Neuronal stem cell (in vitro differentiated cells): Measurements from ENCODE around the gene GINS2.

Experiments
- DNase-seq: peaks from one replicate; pipeline ENCODE4 v3.0.0-alpha.2; 2013; ENCODE audit warnings: low spot score
- H2AFZ ChIP-seq: one replicate; pipeline ENCODE4 v1.6.1; 2013; ENCODE audit warnings: mild to moderate bottlenecking, low read length, inconsistent platforms
- H2AK5ac ChIP-seq: 2 replicates; pipeline ENCODE4 v1.6.1; 2013; ENCODE audit warnings: low read depth, mild to moderate bottlenecking, inconsistent platforms, low read length, moderate library complexity, mixed read lengths
- H2BK120ac ChIP-seq: 2 replicates; pipeline ENCODE4 v1.6.1; 2013; ENCODE audit warnings: low read depth, mild to moderate bottlenecking, inconsistent platforms, low read length, moderate library complexity, mixed read lengths
- H2BK12ac ChIP-seq: one replicate; pipeline ENCODE4 v1.6.1; 2013; ENCODE audit warnings: low read length, inconsistent platforms
- H2BK15ac ChIP-seq: 2 replicates; pipeline ENCODE4 v1.6.1; 2013; ENCODE audit warnings: mild to moderate bottlenecking, low read length, inconsistent platforms, mixed read lengths
- H2BK5ac ChIP-seq: one replicate; pipeline ENCODE4 v1.6.1; 2013; ENCODE audit warnings: inconsistent platforms, mild to moderate bottlenecking, low read length, moderate library complexity
- H3K14ac ChIP-seq: one replicate; pipeline ENCODE4 v1.6.1; 2013; ENCODE audit warnings: low read length, inconsistent platforms
- H3K18ac ChIP-seq: 2 replicates; pipeline ENCODE4 v1.6.1; 2013; ENCODE audit warnings: low read length, inconsistent platforms
- H3K23ac ChIP-seq: 2 replicates; pipeline ENCODE4 v1.6.1; 2013; ENCODE audit warnings: low read depth, mild to moderate bottlenecking, mixed read lengths, low read length, inconsistent platforms; ENCODE audit not compliant: poor library complexity
- H3K27ac ChIP-seq: replicated peaks from 3 replicates; pipeline ENCODE4 v1.5.1; 2013; ENCODE audit warnings: low read length, inconsistent platforms
- H3K27me3 ChIP-seq, 3 experiments: 2 replicates each; pipeline ENCODE4 v1.6.1; 2013; ENCODE audit warnings: low read length in 3 of 3, mild to moderate bottlenecking in 2 of 3, inconsistent platforms in 1 of 3, low read depth in 1 of 3, mixed read lengths in 1 of 3, moderate library complexity in 1 of 3; ENCODE audit not compliant: control insufficient read depth in 3 of 3, insufficient read depth in 3 of 3
- H3K36me3 ChIP-seq, 2 donors: replicated peaks in 1 of 2; 2 replicates each; pipeline ENCODE4 v1.6.1; 2013; ENCODE audit warnings: low read length in 2 of 2; ENCODE audit not compliant: control insufficient read depth in 2 of 2, insufficient read depth in 2 of 2
- H3K4ac ChIP-seq: 2 replicates; pipeline ENCODE4 v1.6.1; 2013; ENCODE audit warnings: inconsistent platforms, mild to moderate bottlenecking, low read length, moderate library complexity
- H3K4me1 ChIP-seq, 2 donors: 1 replicate in 1 of 2; 2 replicates in 1 of 2; pipeline ENCODE4 v1.6.1; 2013; ENCODE audit warnings: low read length in 2 of 2, low read depth in 1 of 2; ENCODE audit not compliant: control insufficient read depth in 2 of 2, insufficient read depth in 1 of 2
- H3K4me2 ChIP-seq: one replicate; pipeline ENCODE4 v1.6.1; 2013; ENCODE audit warnings: mild to moderate bottlenecking, low read length, inconsistent platforms; ENCODE audit not compliant: insufficient read depth, poor library complexity, severe bottlenecking
- H3K4me3 ChIP-seq, 2 donors: 2 replicates each; pipeline ENCODE4 v1.5.1; 2013; ENCODE audit warnings: low read length in 2 of 2, mild to moderate bottlenecking in 2 of 2, inconsistent platforms in 1 of 2, moderate library complexity in 1 of 2
- H3K79me1 ChIP-seq: one replicate; pipeline ENCODE4 v1.6.1; 2013; ENCODE audit warnings: low read depth, mild to moderate bottlenecking, inconsistent platforms, low read length, moderate library complexity
- H3K9ac ChIP-seq: one replicate; pipeline ENCODE4 v1.6.1; 2013; ENCODE audit warnings: mild to moderate bottlenecking, low read depth, low read length, inconsistent platforms; ENCODE audit not compliant: poor library complexity
- H3K9me3 ChIP-seq, 2 donors: replicated peaks in 1 of 2; 2 replicates each; pipeline versions ENCODE3 to v1.6.1; 2013; ENCODE audit warnings: low read length in 2 of 2, mild to moderate bottlenecking in 2 of 2, inconsistent platforms in 1 of 2, low read depth in 1 of 2, mixed read lengths in 1 of 2, moderate library complexity in 1 of 2; ENCODE audit not compliant: control insufficient read depth in 2 of 2, insufficient read depth in 1 of 2
- H4K8ac ChIP-seq: one replicate; pipeline ENCODE4 v1.6.1; 2013; ENCODE audit warnings: low read depth, mild to moderate bottlenecking, inconsistent platforms, low read length, moderate library complexity
- H4K91ac ChIP-seq: one replicate; pipeline ENCODE4 v1.6.1; 2013; ENCODE audit warnings: low read length, low read depth, mild to moderate bottlenecking, inconsistent platforms; ENCODE audit not compliant: poor library complexity
- WGBS, 2 donors: extraction: QIAGEN DNeasy Blood & Tissue Kit; methylation state at CpG; one replicate each; pipeline ENCODE4 v1.1.7; 2013; ENCODE audit warnings: missing lambda C conversion rate in 2 of 2, mixed read lengths in 1 of 2; ENCODE audit not compliant: insufficient read length in 2 of 2, insufficient replicate concordance in 1 of 2; ENCODE audit errors: extremely low coverage in 2 of 2; 5-methylcytosine and 5-hydroxymethylcytosine counted together

GINS2 gene

GRCh38 chr16:85685251-85685650, 3.5 kb downstream of the GINS2 start:
- no peak overlapping the region for H3K27ac ChIP-seq
- H3K14ac ChIP-seq = no peak overlapping the region
- no peak overlapping the region for H2BK120ac ChIP-seq
- no peak for DNase-seq
- no peak overlapping the region for H3K4ac ChIP-seq
- H3K18ac ChIP-seq = no peak overlapping the region
- H4K8ac ChIP-seq = no peak overlapping the region
- H3K23ac ChIP-seq = no peak overlapping the region
- no CpG with 5 or more reads among the region's 2 CpGs for WGBS, 2 donors
- H3K27me3 ChIP-seq = no peaks in the 10 kb centered on the region
- no peak overlapping the region for H2AFZ ChIP-seq
- no peak overlapping the region for H3K9ac ChIP-seq
- no peak overlapping the region for H2BK15ac ChIP-seq
- H3K4me3 ChIP-seq = no peak overlapping the region
- no peak overlapping the region for H4K91ac ChIP-seq
- H2BK5ac ChIP-seq = no peak overlapping the region
- no peak overlapping the region for H2AK5ac ChIP-seq
- no peak overlapping the region for H3K4me2 ChIP-seq
- H3K9me3 ChIP-seq = peaks cover 0 to 4% of the 10 kb centered on the region in 2 donors
- H2BK12ac ChIP-seq = no peak overlapping the region
- peaks cover 7% of the 10 kb centered on the region for H3K79me1 ChIP-seq
- H3K36me3 ChIP-seq = peaks cover 20 to 72% of the 10 kb centered on the region in 2 donors
- H3K4me1 ChIP-seq = peaks cover 6 to 15% of the 10 kb centered on the region in 2 donors

- Histone ChIP-seq H2BK120ac (no peak overlapping the region), H3K4me2 (no peak overlapping the region), H3K14ac (no peak overlapping the region), H3K4me3 (no peak overlapping the region), H3K23ac (no peak overlapping the region), H3K4me1 (peaks cover 4 to 6% of the 10 kb centered on the region in 2 donors), H3K79me1 (peaks cover 8% of the 10 kb centered on the region), H3K27ac (no peak overlapping the region), H2BK5ac (no peak overlapping the region), H2AFZ (no peak overlapping the region), H2AK5ac (no peak overlapping the region), H3K27me3 (no peaks in the 10 kb centered on the region), H2BK12ac (no peak overlapping the region), H3K9ac (no peak overlapping the region), H3K18ac (no peak overlapping the region), H4K91ac (no peak overlapping the region), H3K4ac (no peak overlapping the region), H3K36me3 (peaks cover 33 to 90% of the 10 kb centered on the region in 2 donors), H2BK15ac (no peak overlapping the region), H4K8ac (no peak overlapping the region), H3K9me3 (peaks cover 0 to 4% of the 10 kb centered on the region in 2 donors)
- DNase-seq = no peak
Measured at GRCh38 chr16:85683363-85683762, 5.4 kb downstream of the GINS2 start.

GRCh38 chr16:85682516-85682915, 6.2 kb downstream of the GINS2 start:
- H3K4ac ChIP-seq = no peak overlapping the region
- H3K4me3 ChIP-seq = no peak overlapping the region
- no peak for DNase-seq
- no peak overlapping the region for H2AFZ ChIP-seq
- H4K91ac ChIP-seq = no peak overlapping the region
- H3K23ac ChIP-seq = peak overlapping the region; percentile 17
- no peak overlapping the region for H3K14ac ChIP-seq
- no CpG with 5 or more reads among the region's 9 CpGs for WGBS, 2 donors
- H3K9ac ChIP-seq = peak overlapping the region; percentile 24
- no peak overlapping the region for H2BK12ac ChIP-seq
- peaks cover 4 to 6% of the 10 kb centered on the region in 2 donors for H3K4me1 ChIP-seq
- peaks cover 8% of the 10 kb centered on the region for H3K79me1 ChIP-seq
- no peak overlapping the region for H3K4me2 ChIP-seq
- H3K9me3 ChIP-seq = peaks cover 0 to 4% of the 10 kb centered on the region in 2 donors
- peaks cover 40 to 97% of the 10 kb centered on the region in 2 donors for H3K36me3 ChIP-seq
- H2BK5ac ChIP-seq = no peak overlapping the region
- no peak overlapping the region for H2AK5ac ChIP-seq
- no peak overlapping the region for H2BK15ac ChIP-seq
- H3K18ac ChIP-seq = no peak overlapping the region
- H4K8ac ChIP-seq = no peak overlapping the region
- H3K27me3 ChIP-seq = no peaks in the 10 kb centered on the region
- no peak overlapping the region for H2BK120ac ChIP-seq
- H3K27ac ChIP-seq = no peak overlapping the region

GRCh38 chr16:85681255-85681654, 7.5 kb downstream of the GINS2 start:
- Histone ChIP-seq H3K4me2 (no peak overlapping the region), H3K4me3 (no peak overlapping the region), H2AK5ac (no peak overlapping the region), H3K4ac (no peak overlapping the region), H3K9me3 (no peaks in the 10 kb centered on the region), H2BK12ac (no peak overlapping the region), H3K9ac (no peak overlapping the region), H4K91ac (no peak overlapping the region), H2BK5ac (no peak overlapping the region), H3K27me3 (no peaks in the 10 kb centered on the region), H3K14ac (no peak overlapping the region), H3K4me1 (peaks cover 0 to 6% of the 10 kb centered on the region in 2 donors), H3K36me3 (peaks cover 44 to 97% of the 10 kb centered on the region in 2 donors), H3K23ac (no peak overlapping the region), H3K27ac (no peak overlapping the region), H2BK15ac (no peak overlapping the region), H4K8ac (no peak overlapping the region), H3K79me1 (peaks cover 6% of the 10 kb centered on the region), H3K18ac (no peak overlapping the region), H2AFZ (no peak overlapping the region), H2BK120ac (no peak overlapping the region)
- WGBS, 2 donors = no CpG with 5 or more reads among the region's 8 CpGs
- DNase-seq = no peak
